Retina (tissue), 1 donor: ENCODE measurements around the gene MSANTD3.
"Not testable (repeated sequence)": the region's sequence is repeated elsewhere in the genome, so short reads cannot be mapped to it uniquely, and the experiment has no call there.

Experiments
- DNase-seq: peaks from one replicate; pipeline ENCODE4 v3.0.0-alpha.2; 2016

MSANTD3 gene

DNA sequence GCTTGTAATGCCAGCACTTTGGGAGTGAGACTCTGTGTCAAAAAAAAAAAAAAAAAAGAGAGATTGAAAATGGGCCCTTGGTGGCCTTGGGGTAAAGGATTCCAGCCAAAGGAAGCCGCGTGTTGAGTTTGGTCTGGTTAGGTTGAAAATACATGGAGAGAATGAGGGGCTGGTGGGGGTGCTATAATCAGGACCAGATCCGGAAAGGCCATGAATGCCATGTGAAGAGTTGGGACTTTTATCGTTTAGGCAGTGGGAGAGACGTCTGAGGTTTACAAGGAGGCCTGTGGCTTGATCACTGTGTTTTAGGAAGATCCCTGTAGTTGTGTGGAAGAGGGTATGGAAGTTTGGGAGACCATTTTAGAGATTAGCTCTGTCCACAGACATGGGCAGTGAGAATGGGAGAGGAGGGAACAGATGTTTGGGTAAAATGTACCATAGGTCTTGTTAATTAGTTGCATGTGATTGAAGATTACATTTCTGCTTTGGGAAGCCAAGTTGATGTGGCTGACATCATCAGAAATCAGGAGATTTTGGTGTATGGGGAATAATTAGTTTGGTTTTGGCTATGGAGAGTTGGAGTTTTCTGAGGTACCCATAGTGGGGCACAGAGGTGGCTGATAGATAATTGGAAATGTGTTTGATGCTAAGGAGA, 3.5 kb downstream of the MSANTD3 start:
- no peak for DNase-seq

DNA sequence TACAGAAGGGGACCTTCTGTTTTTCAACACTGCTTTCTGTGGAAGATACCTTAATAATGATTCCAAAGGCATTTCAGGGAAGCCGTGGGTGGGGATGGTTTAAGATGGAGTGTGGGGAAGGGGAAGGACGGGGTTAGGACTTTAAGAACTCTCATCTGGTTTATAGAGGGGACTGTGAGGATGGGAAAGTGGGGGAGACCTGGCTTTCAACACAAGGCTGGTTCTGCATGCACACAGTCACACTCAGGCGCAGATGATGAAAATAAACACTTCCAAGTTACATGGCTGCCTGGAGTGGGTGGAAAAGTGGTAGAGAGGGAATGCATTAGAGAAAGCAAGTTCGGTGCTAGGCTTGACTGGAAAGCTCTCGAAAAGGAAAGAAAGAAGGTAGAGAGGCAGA, 4.9 kb downstream of the MSANTD3 start:
- DNase-seq: no peak

DNA sequence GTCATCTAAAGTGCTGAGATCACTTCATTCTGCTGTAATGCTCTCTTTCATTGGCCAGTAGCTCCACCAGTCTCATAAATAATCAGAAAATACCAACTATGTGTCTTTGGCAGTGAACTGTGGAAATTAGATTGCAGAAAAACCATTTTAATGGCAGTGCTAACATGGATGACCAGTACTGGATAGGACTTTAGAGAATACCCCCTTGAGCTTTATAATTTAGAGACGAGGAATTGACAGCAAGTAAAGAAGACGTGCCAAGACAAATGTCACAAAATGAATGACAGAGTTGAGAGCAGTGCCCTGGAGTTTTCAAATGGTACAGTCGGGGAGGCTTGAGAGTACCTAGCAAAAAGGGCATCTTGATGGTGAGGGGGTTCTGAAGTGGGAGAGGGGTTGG, 5.8 kb downstream of the MSANTD3 start:
- no peak for DNase-seq

DNA sequence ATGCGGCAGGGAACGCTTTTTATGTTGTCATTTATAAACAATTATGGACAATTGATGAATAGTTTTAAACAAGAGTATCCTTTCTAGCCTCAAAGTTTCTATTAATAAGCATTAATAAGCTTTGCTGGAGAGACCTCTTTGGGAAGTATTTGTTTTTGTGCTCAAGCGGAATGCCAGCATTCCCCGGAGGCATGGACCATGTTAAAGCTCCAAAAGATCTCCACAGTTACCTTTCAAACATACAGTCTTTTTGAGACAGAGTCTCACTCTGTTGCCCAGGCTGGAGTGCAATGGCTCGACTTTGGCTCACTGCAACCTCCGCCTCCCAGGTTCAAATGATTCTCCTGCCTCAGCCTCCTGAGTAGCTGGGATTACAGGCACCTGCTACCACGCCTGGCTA, 9.6 kb downstream of the MSANTD3 start:
- no peak for DNase-seq

DNA sequence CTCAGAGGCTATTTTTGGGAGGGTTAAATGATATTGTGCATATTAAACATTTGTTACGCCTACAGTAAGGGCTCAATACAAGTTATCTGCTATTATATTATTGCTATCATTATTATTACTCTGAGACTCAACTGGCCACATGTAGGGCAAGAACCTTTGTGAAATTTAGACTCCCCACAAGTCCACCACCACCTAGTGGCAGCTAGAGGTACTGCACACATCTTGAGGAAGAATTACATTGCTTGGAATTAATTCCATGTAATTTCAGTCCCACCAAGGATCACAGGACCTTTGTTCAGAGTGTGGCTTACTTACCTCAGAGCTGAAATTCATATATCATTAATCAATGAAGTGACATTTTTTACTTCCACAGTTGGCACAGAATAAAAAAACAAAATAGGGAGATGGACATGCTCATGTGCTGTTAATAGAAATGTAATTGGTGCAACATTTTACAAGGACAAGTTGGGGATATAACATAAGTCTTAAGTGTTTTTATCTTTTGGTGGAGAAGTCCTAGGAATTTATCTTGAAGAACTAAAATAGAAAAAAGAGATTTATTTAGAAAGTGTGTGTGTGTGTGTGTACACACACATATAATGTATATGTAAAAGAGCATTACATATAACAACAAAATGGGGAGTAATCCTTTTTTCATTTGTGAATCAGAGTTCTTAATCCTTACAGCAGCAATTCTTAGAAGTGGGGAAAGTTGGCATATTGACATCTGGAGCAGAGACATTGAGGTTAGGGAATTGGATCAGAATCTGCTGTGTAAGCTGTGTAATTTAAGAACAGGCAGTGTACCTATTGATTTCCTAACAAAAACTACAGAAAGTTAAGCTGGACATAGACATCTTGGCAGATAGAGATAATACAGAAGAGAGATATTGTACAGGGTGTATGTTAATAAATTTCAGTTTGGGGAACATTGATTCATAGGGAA, 11.2 kb downstream of the MSANTD3 start:
- peak; percentile 44 for DNase-seq

DNA sequence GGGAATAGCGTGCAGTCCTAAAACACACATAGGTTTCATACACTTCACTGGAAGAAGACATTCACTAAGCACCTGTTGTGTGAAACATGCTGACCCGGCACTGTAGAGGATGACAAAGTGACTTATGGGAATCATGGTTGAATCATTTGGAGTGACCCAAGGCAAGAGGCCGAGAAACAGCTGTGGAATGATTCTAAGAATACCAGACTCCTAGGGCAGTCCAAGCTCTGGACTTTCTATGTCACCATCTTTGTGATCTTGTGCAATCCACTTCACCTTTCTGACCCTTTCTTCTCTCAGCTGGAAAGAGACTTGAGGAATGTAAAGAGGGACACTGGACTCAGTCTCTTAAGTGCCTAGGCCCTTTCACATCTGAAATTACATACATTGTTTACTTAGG, 13.1 kb downstream of the MSANTD3 start:
- no peak for DNase-seq

DNA sequence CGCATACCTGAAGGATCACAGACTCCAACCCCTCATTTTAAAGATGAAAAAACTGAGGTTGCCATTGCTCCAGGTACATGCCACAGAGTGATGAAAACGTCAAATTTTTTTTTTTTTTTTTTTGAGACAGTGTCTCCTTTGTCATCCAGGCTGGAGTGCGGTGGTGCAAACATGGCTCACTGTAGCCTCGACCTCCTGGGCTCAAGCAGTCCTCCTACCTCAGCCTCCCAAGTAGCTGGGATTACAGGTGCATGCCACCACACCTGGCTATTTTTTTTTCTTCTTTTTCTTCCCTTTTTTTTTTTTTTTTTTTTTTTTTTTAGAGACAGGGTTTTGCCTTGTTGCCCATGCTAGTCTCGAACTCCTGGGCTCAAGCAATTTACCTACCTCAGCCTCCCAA, 13.5 kb downstream of the MSANTD3 start:
- DNase-seq: not testable (repeated sequence)

DNA sequence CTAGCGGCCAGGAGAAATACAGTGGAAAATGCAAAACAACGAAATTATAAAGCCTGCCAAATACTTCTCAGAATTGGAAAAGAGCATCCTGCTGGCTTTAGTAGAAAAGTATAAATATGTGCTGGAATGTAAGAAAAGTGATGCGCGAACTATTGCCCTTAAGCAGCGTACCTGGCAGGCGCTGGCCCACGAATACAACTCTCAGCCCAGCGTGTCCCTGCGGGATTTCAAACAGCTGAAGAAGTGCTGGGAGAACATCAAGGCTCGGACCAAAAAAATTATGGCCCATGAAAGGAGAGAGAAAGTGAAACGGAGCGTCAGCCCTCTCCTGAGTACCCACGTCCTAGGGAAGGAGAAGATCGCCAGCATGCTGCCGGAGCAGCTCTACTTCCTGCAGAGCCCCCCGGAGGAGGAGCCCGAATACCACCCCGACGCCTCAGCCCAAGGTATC, 15.0 kb downstream of the MSANTD3 start:
- no peak for DNase-seq

DNA sequence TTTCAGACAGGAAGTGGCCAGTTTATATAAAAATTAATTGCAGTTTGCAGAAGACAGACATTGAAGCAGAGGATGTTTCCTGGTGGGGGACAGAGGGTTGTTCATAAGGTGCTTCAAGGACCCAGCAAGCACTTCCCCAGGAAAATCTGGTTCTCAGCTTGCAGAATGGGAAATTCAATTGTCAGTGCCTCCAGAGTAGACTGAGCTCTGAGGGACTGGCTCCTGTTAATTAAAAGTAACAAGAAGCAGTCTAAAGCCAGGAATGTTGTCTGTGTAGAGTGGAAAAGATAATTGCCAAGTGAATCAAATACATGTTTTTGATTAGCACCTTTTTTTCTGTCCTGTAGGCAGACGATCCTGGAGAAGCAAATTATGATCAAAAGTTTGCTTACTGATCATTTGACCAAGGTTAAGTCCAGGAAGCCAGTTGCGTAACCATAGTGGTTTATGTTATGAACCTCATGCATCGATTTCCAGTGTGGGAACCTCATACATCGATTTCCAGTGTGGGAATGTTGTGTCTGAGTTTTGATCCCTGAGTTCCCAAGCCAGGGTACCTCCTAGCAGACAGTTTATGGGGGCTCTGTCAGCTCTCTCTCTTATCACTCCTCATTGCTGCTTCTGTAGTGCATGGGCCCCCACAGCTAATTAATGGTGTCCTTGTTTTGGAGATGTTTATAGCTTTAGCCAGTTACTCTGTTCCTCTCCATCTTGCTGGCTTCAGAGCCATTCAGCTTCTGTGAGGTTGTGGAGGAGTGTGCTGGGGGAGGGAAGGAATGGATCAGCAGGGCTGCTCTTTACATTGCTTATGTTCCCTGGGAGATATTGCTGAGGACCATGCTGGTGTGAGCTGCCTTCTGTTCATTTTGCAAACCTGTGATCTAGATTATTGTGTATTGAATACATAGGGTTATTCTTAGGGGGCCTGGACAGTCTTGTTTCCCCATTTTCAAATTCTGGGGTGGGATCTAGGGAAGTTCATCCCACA, 17.1 kb downstream of the MSANTD3 start:
- no peak for DNase-seq

DNA sequence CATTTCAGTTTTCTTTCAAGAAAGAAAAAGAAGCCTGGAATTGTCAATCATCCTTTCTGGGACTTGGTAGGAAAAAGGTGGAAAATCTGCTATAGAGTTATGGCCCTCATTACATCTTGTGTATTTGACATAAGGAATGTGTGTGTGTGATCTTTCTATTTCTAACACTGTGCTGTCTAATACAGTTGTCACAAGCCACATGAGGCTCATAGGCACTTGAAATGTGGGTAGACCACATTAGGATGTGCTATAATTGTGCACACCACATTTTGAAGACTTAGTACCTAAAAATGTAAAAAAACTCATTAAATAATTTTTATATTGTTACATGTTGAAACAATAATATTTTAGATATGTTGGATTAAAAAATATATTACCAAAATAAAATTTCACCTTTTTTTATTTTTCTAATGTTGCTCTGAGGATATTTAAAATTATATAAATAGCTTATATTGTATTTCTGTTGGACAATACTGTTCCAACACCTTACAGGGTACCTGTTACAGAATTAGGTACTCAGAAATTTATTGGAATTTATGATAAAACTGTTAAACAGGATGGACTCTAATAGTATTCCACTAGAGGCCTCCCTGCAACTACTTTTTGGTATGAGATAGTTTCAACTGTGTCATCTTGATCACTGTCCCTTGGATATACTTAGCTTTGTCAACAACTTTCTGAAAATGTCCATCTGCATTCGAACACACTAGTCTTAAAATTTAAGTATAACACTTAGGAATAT, 18.4 kb downstream of the MSANTD3 start:
- DNase-seq: no peak

DNA sequence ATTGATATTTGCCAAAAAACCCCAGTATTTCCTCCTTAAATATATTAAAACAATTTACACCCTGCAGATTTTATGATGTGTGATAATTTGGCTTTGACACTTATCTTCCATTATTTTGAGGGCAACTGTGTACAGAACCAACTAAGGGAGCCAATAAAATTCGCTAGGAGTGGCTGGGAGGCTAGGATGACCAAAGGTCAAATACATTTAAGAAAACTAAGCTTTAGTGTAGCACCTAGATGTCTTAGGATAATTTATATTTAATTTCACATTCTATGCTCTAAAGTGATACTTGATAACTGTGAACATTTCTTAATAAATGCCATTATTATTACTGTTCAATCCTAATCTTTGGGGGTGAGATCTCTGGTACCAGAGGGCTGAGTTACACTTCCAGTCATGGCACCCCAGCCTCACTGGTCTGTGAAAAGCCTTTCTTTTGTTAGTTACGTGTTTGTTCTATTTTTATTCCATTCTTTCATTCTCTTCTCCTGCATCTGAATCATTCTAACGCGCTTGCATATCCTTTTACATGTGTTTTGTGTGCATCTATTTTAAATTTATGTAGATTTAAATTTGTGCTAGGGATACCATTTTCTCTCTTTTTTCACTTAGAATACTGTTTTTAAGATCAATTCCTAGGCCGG, 19.1 kb downstream of the MSANTD3 start:
- no peak for DNase-seq

DNA sequence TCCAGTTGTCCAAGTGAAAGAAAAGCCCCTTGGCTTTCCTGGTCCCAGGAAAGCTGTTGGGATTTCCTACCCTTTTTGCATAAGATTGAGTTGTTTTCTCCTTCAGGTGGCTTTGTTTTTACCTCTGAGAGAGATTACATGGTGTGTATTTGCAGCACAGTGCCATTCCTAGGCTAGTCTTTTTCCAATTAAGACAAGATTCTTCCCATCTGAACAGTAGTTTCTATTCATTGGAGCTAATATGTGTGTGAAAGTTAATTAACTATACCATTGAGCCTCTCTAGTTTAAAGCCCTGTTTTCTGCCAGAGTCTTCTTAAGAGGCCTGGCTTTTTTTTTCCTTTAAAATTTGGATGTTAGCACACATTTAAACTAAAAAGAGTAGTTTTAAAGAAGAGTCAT, 20.1 kb downstream of the MSANTD3 start:
- DNase-seq: no peak

DNA sequence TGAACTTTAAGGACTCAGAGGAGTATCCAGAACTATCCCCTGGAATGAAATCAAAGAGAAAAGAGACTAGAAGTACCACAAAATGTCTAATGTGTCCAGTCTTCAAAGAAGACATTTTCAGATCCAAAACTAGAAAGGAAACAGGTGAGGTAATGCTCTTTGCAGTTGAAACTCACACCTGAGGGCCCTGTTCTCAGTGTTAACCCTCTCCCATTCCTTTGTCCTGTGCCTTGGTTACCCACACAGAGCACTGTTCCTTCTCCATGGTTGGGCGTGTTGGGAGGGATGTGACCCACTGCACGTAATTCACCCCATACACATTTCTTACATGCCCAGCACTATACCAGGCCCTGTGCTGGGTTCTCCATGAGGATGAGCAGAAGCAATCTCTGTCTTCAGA, 21.3 kb downstream of the MSANTD3 start:
- DNase-seq: no peak

DNA sequence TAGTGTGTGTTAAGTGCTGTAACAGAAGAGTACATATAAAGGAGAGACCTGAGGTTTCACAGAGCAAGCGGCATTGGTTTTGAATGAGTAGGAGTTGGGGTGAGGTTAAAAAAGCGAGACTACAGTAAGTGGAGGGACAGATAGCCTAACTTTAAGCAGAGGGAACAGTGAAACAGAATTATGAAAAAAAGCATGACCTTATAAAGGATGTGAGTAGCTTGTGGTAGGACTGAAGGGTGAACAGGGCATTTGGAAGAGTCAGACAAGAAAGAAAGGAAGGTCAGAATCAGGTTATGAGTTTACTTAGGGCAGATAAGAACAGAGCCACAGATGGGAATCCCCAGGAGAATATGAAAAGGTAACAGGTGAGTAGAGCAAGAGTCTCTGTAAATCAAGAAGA, 22.5 kb downstream of the MSANTD3 start:
- no peak for DNase-seq

DNA sequence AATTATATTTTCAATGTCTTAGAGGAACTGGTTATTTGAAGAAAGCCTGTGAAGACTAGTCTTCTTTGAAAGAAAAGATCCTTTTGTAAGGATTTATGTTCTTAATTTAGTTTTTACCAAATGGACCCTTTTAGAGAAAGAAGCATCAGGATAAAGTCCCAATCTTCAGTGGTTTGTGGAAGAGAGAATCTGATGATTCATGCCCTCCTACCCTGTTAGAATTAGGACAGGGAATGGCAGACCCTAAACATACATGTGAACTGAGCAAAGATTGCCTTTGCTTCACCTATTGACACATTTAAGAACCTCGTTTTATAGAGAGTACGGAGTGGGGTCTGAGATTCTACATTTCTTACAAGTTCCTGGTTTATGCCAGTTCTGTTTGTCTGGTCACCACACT, 26.0 kb downstream of the MSANTD3 start:
- no peak for DNase-seq

DNA sequence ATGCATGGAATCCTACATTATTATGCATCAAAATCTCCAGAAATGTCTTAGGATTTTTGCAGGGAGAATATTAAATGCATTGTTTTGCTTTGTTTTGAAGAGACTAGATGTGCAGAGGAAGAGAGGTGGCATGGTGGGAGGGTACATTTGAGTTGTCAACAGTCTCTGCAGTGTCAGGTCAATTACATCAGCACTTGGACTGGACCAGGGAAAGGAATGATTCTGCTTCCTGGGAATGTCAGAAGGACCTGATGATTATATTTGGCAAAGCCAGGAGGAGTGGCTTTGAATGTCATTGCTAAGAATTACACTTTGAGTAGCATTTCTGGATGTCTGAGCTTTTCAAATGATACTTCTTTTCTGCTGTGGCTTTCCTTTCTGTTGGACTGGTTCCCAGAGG, 28.5 kb downstream of the MSANTD3 start:
- DNase-seq: peak; percentile 24

DNA sequence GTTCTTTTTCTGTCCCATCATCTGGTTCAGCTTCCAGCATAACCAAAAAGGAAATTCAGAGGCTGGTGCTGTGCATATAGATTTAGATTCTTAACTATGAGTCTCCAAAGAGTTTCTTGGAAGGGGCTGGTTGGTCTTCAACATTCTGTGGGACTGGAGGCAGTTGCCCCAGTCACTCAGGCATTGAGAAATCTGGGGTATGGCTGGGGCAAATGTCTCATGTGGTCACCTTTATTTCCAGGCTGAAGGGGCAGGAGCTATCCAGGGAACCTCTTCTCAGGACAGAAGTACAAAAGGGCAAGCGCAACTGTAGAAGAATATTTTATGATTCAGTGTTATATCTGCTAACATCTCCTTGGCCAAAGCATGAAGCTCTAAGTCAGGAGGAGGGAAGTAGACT, 30.6 kb downstream of the MSANTD3 start:
- DNase-seq: no peak

DNA sequence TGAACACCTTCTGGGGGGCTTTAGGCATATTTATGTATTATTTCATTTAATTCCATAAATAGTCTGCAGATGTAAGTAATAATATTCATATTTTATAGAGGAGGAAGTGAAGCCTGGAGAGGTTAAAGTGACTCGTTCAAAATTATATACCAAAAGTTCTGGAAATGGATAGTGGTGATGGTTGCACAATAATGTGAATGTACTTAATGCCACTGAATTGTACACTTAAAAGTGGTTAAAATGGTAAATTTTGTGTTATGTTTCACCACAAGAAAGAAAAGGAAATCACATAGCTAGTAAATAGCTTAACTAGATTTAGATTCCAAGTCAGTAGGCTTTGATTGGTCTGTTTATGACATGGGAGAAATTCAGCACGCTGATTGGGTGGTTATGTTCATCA, 33.0 kb downstream of the MSANTD3 start:
- DNase-seq: no peak

DNA sequence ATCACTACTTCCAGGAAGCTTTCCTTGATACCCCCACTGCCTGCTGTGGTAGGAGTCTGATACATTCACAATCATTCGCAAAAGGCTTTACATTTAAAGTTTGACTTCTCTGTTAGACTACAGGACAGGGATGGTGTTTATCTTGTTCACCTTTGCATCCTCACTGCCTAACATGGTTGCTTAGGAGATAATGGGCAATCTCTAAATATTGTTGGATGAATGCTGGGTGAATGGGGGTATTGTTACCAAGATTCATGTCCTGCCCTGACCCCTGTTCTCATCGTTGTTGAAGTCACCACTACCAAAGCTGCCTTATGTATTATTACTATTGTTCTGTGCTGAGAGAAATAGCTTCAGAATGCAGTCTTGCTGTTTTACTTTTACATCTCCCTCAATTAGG, 38.3 kb downstream of the MSANTD3 start:
- no peak for DNase-seq

DNA sequence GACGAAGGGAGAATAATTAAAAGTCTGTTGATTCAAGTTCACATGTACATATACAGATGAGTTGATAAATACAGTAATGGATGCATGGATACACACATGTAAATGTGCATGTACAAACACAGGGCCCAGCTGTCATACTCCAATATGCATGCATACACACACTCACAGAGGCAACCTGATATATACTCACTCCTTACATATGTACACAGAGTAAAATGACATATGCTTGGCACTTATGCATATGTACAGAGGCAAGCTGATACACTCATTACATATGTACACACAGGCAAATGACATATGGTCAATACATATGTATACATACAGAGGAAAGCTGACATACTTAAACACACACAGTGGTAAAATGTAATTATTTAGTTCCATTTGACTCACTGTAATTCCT, 38.8 kb downstream of the MSANTD3 start:
- no peak for DNase-seq

DNA sequence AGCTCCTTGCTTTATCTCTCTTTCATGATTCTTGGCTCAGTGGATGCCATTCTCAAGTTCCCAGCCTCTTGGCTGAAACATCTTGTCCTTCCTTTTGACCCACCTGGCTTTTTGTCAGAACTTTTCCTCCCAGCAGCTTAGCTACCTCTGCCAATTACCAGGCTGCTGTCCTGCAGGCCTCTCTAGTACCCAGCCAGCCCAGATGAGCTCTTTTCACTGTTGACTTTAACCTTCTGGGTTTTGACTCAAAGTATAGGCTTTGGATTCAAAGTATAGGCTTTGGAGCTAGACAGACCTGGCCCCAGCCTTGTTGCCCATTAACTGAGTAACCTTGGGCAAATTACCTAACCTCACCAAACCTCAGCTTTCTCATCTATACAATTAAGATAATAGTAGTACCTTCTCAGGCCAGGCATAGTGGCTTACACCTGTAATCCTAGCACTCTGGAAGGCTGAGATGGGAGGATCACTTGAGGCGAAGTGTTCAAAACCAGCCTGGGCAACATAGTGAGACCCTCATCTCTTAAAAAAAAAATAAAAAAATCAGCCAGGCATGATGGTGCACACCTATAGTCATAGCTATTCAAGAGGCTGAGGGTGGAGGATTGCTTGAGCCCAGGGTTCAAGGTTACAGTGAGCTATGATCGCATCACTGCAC, 39.4 kb downstream of the MSANTD3 start:
- DNase-seq: no peak
